Measurements from ENCODE around the gene TEX12.
"Not testable (repeated sequence)": the region's sequence is repeated elsewhere in the genome, so short reads cannot be mapped to it uniquely, and the experiment has no call there.

Gene TEX12

DNA sequence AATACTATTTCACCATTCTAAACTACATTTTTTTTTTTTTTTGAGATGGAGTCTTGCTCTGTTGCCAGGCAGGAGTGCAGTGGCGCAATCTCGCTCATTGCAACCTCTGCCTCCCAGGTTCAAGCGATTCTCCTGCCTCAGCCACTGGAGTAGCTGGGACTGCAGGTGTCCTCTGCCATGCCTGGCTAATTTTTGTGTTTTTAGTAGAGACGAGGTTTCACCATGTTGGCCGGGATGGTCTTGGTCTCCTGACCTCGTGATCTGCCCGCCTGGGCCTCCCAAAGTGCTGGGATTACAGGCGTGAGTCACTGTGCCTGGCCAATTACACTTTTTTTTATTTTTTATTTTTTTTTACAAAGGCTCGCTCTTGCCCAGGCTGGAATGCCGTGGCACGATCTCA is 27.9 kb downstream of the TEX12 start:
- not testable (repeated sequence) for H3K27ac ChIP-seq (ENCODE audit: low read depth, low read length); H2AK5ac ChIP-seq (ENCODE audit: low read length); H3K27me3 ChIP-seq (ENCODE audit: insufficient read depth, low read length); H4K12ac ChIP-seq (ENCODE audit: low read depth, low read length); H3K4ac ChIP-seq (ENCODE audit: low read depth, low read length); H3K18ac ChIP-seq (ENCODE audit: low read length); H3K79me2 ChIP-seq (ENCODE audit: control insufficient read depth, insufficient read depth, low read length, poor library complexity); H3K79me1 ChIP-seq (ENCODE audit: low read length); H4K91ac ChIP-seq (ENCODE audit: low read depth, low read length); H2BK12ac ChIP-seq (ENCODE audit: low read length); H3K9ac ChIP-seq (ENCODE audit: low read length); H3K23ac ChIP-seq (ENCODE audit: low read length); H3K4me1 ChIP-seq (ENCODE audit: control insufficient read depth in 1 of 2, insufficient read depth in 2 of 2, low read length in 2 of 2); DNase-seq; H3K36me3 ChIP-seq (ENCODE audit: control insufficient read depth in 1 of 2, insufficient read depth in 2 of 2, low read length in 2 of 2); H3K9me3 ChIP-seq (ENCODE audit: insufficient read depth, low read depth, low read length); H2BK5ac ChIP-seq (ENCODE audit: low read depth, low read length, poor library complexity); H2BK120ac ChIP-seq (ENCODE audit: insufficient read depth, low read length, poor library complexity); H4K8ac ChIP-seq (ENCODE audit: low read depth, low read length); H3K4me2 ChIP-seq (ENCODE audit: low read length); H3K4me3 ChIP-seq (ENCODE audit: low read depth, low read length); H2AFZ ChIP-seq (ENCODE audit: insufficient read depth, low read length, poor library complexity); H3K14ac ChIP-seq (ENCODE audit: low read length)
- WGBS (ENCODE audit: extremely low coverage, insufficient coverage, insufficient read length) = no CpG with 5 or more reads among the region's 11 CpGs

DNA sequence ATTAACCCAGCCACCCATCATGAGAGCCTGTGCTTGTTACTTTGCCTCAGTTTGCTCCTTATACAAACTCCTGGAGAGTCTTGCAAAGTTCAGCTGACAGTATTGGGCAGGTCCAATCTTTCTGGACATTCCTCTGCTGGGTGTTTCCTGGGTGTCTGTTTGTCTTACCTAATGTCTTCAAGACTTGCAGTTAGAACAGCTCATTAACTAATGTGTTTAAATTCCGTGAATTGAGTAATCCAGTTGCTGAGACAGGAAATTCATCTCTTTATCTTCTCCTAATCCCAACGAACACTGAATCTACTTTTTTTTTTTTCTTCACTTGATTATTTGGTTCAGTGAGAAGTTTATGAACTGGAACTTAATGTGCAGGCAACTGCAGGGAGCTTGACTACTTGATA is 28.8 kb downstream of the TEX12 start:
- no peaks in the 10 kb centered on the region for H3K79me2 ChIP-seq (ENCODE audit: control insufficient read depth, insufficient read depth, low read length, poor library complexity)
- no peak overlapping the region for H4K91ac ChIP-seq (ENCODE audit: low read depth, low read length)
- no peak overlapping the region for H3K4ac ChIP-seq (ENCODE audit: low read depth, low read length)
- no peak overlapping the region for H2BK120ac ChIP-seq (ENCODE audit: insufficient read depth, low read length, poor library complexity)
- no peak overlapping the region for H3K27ac ChIP-seq (ENCODE audit: low read depth, low read length)
- H3K23ac ChIP-seq (ENCODE audit: low read length) = no peak overlapping the region
- no peak for DNase-seq
- H2AK5ac ChIP-seq (ENCODE audit: low read length) = no peak overlapping the region
- H3K9ac ChIP-seq (ENCODE audit: low read length) = no peak overlapping the region
- no peak overlapping the region for H2AFZ ChIP-seq (ENCODE audit: insufficient read depth, low read length, poor library complexity)
- no peaks in the 10 kb centered on the region for H3K4me1 ChIP-seq (ENCODE audit: control insufficient read depth in 1 of 2, insufficient read depth in 2 of 2, low read length in 2 of 2)
- no peak overlapping the region for H3K14ac ChIP-seq (ENCODE audit: low read length)
- no peak overlapping the region for H3K4me3 ChIP-seq (ENCODE audit: low read depth, low read length)
- H3K9me3 ChIP-seq (ENCODE audit: insufficient read depth, low read depth, low read length) = no peaks in the 10 kb centered on the region
- H4K12ac ChIP-seq (ENCODE audit: low read depth, low read length) = no peak overlapping the region
- no peaks in the 10 kb centered on the region for H3K36me3 ChIP-seq (ENCODE audit: control insufficient read depth in 1 of 2, insufficient read depth in 2 of 2, low read length in 2 of 2)
- no peaks in the 10 kb centered on the region for H3K27me3 ChIP-seq (ENCODE audit: insufficient read depth, low read length)
- H2BK12ac ChIP-seq (ENCODE audit: low read length) = no peak overlapping the region
- H3K79me1 ChIP-seq (ENCODE audit: low read length) = no peaks in the 10 kb centered on the region
- no peak overlapping the region for H4K8ac ChIP-seq (ENCODE audit: low read depth, low read length)
- WGBS (ENCODE audit: extremely low coverage, insufficient coverage, insufficient read length) = no CpG with 5 or more reads among the region's 2 CpGs
- no peak overlapping the region for H3K18ac ChIP-seq (ENCODE audit: low read length)
- H3K4me2 ChIP-seq (ENCODE audit: low read length) = no peak overlapping the region
- H2BK5ac ChIP-seq (ENCODE audit: low read depth, low read length, poor library complexity) = no peak overlapping the region

DNA sequence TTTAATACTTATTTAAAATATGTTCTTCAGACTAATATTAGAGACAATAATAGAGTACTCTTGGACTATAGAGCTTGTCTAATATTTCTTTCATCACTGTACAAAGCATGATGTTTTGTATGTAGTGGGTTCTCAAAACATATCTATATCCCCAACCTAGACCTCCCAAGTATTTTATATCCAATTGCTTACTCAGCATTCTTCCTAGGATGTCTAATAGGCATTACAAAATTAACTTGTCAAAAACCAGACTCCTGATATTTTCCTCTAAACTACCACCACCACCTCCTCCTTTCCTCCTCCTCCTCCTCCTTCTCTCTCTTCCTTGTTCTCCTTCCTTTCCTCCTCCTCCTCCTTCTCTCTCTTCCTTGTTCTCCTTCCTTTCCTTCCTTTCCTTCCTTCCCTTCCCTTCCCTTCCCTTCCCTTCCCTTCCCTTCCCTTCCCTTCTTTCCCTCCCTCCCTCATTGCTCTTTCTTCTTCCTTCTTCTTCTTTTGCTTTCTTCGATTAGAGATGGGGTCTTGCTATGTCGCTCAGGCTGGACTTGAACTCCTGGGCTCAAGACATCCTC is 29.4 kb downstream of the TEX12 start:
- no peak overlapping the region for H3K18ac ChIP-seq (ENCODE audit: low read length)
- H3K4me1 ChIP-seq (ENCODE audit: control insufficient read depth in 1 of 2, insufficient read depth in 2 of 2, low read length in 2 of 2) = no peaks in the 10 kb centered on the region
- H3K79me2 ChIP-seq (ENCODE audit: control insufficient read depth, insufficient read depth, low read length, poor library complexity) = no peaks in the 10 kb centered on the region
- no CpG with 5 or more reads among the region's 2 CpGs for WGBS (ENCODE audit: extremely low coverage, insufficient coverage, insufficient read length)
- no peak for DNase-seq
- H4K8ac ChIP-seq (ENCODE audit: low read depth, low read length) = no peak overlapping the region
- H3K79me1 ChIP-seq (ENCODE audit: low read length) = no peaks in the 10 kb centered on the region
- H2BK12ac ChIP-seq (ENCODE audit: low read length) = no peak overlapping the region
- no peak overlapping the region for H3K27ac ChIP-seq (ENCODE audit: low read depth, low read length)
- H3K4me2 ChIP-seq (ENCODE audit: low read length) = no peak overlapping the region
- no peak overlapping the region for H3K14ac ChIP-seq (ENCODE audit: low read length)
- H3K4me3 ChIP-seq (ENCODE audit: low read depth, low read length) = no peak overlapping the region
- H3K4ac ChIP-seq (ENCODE audit: low read depth, low read length) = no peak overlapping the region
- H2AFZ ChIP-seq (ENCODE audit: insufficient read depth, low read length, poor library complexity) = no peak overlapping the region
- no peaks in the 10 kb centered on the region for H3K9me3 ChIP-seq (ENCODE audit: insufficient read depth, low read depth, low read length)
- H2AK5ac ChIP-seq (ENCODE audit: low read length) = no peak overlapping the region
- H3K9ac ChIP-seq (ENCODE audit: low read length) = no peak overlapping the region
- no peak overlapping the region for H4K12ac ChIP-seq (ENCODE audit: low read depth, low read length)
- no peak overlapping the region for H2BK5ac ChIP-seq (ENCODE audit: low read depth, low read length, poor library complexity)
- H3K23ac ChIP-seq (ENCODE audit: low read length) = no peak overlapping the region
- H4K91ac ChIP-seq (ENCODE audit: low read depth, low read length) = no peak overlapping the region
- H3K36me3 ChIP-seq (ENCODE audit: control insufficient read depth in 1 of 2, insufficient read depth in 2 of 2, low read length in 2 of 2) = no peaks in the 10 kb centered on the region
- H2BK120ac ChIP-seq (ENCODE audit: insufficient read depth, low read length, poor library complexity) = no peak overlapping the region
- no peaks in the 10 kb centered on the region for H3K27me3 ChIP-seq (ENCODE audit: insufficient read depth, low read length)

- H2BK12ac ChIP-seq (ENCODE audit: low read length); H2AK5ac ChIP-seq (ENCODE audit: low read length): not testable (repeated sequence)
- no CpG with 5 or more reads among the region's 4 CpGs for WGBS (ENCODE audit: extremely low coverage, insufficient coverage, insufficient read length)
These were observed 31.9 kb downstream of the TEX12 start for GRCh38 chr11:112199101-112199500.

More at GRCh38 chr11:112199101-112199500, 31.9 kb downstream of the TEX12 start:
- not testable (repeated sequence) for H3K27ac ChIP-seq (ENCODE audit: low read depth, low read length); H3K18ac ChIP-seq (ENCODE audit: low read length); H3K36me3 ChIP-seq (ENCODE audit: control insufficient read depth in 1 of 2, insufficient read depth in 2 of 2, low read length in 2 of 2); H3K4me2 ChIP-seq (ENCODE audit: low read length); H2BK120ac ChIP-seq (ENCODE audit: insufficient read depth, low read length, poor library complexity); H3K9me3 ChIP-seq (ENCODE audit: insufficient read depth, low read depth, low read length); H4K12ac ChIP-seq (ENCODE audit: low read depth, low read length); H2AFZ ChIP-seq (ENCODE audit: insufficient read depth, low read length, poor library complexity); H3K4me3 ChIP-seq (ENCODE audit: low read depth, low read length); H3K4ac ChIP-seq (ENCODE audit: low read depth, low read length); H4K8ac ChIP-seq (ENCODE audit: low read depth, low read length); H2BK5ac ChIP-seq (ENCODE audit: low read depth, low read length, poor library complexity); DNase-seq; H4K91ac ChIP-seq (ENCODE audit: low read depth, low read length); H3K79me1 ChIP-seq (ENCODE audit: low read length); H3K9ac ChIP-seq (ENCODE audit: low read length); H3K27me3 ChIP-seq (ENCODE audit: insufficient read depth, low read length); H3K4me1 ChIP-seq (ENCODE audit: control insufficient read depth in 1 of 2, insufficient read depth in 2 of 2, low read length in 2 of 2); H3K79me2 ChIP-seq (ENCODE audit: control insufficient read depth, insufficient read depth, low read length, poor library complexity); H3K14ac ChIP-seq (ENCODE audit: low read length); H3K23ac ChIP-seq (ENCODE audit: low read length)

Measured in trophoblast cell (in vitro differentiated cells and primary cell).